Natural killer cell (primary cell): Measurements from ENCODE around the gene NSUN6. TPM values are rescaled to one million over a fixed set of nuclear protein-coding genes. Genes with fewer than 3 reads are reported as not detected.

Source experiments
- ATAC-seq, 3 donors: fragments of 150-1000 bp in 2 of 3; fragments of 200-7000 bp in 1 of 3; cut with Tn5 transposase; 1 replicate in 1 of 3; 2 replicates in 2 of 3; pipeline ENCODE4 v1.10.0; 2021; ENCODE audit warnings: mild to moderate bottlenecking in 2 of 3, moderate library complexity in 2 of 3
- DNase-seq, 2 donors: peaks; one replicate each; pipeline versions ENCODE4 v3.0.0 to v3.0.0-alpha.2; 2013 to 2021; ENCODE audit warnings: mixed read lengths in 1 of 2
- H3K27ac ChIP-seq: one replicate; pipeline ENCODE4 v1.5.1; 2013; ENCODE audit warnings: mild to moderate bottlenecking, low read length
- H3K27me3 ChIP-seq: one replicate; pipeline ENCODE4 v1.6.1; 2013; ENCODE audit warnings: low read length; ENCODE audit not compliant: control insufficient read depth, insufficient read depth
- H3K36me3 ChIP-seq: one replicate; pipeline ENCODE4 v1.6.1; 2013; ENCODE audit warnings: low read length; ENCODE audit not compliant: control insufficient read depth, insufficient read depth
- H3K4me1 ChIP-seq: one replicate; pipeline ENCODE4 v1.6.1; 2013; ENCODE audit warnings: low read length; ENCODE audit not compliant: control insufficient read depth, insufficient read depth
- H3K4me3 ChIP-seq: one replicate; pipeline ENCODE4 v1.5.1; 2013; ENCODE audit warnings: low read length
- H3K9me3 ChIP-seq: one replicate; pipeline ENCODE4 v1.6.1; 2013; ENCODE audit warnings: low read length; ENCODE audit not compliant: control insufficient read depth, insufficient read depth
- H3K27ac Mint-ChIP-seq, 2 donors: one replicate each; pipeline ENCODE4 v1.8.0; 2022; ENCODE audit warnings: mild to moderate bottlenecking in 2 of 2, mixed read lengths in 2 of 2, moderate library complexity in 1 of 2
- H3K27me3 Mint-ChIP-seq, 2 donors: one replicate each; pipeline ENCODE4 v1.8.0; 2022; ENCODE audit warnings: low read depth in 2 of 2, mixed read lengths in 2 of 2
- H3K36me3 Mint-ChIP-seq: one replicate; pipeline ENCODE4 v1.8.0; 2022; ENCODE audit warnings: mixed read lengths
- H3K4me1 Mint-ChIP-seq, 2 donors: one replicate each; pipeline ENCODE4 v1.8.0; 2022; ENCODE audit warnings: mixed read lengths in 2 of 2
- H3K4me3 Mint-ChIP-seq: one replicate; pipeline ENCODE4 v1.8.0; 2022; ENCODE audit warnings: mild to moderate bottlenecking, moderate library complexity, mixed read lengths
- H3K9me3 Mint-ChIP-seq, 2 donors: one replicate each; pipeline ENCODE4 v1.8.0; 2022; ENCODE audit warnings: mixed read lengths in 2 of 2
- WGBS: methylation state at CpG from one replicate; pipeline ENCODE4 v1.1.7; 2013; ENCODE audit warnings: missing lambda C conversion rate; ENCODE audit not compliant: insufficient coverage; 5-methylcytosine and 5-hydroxymethylcytosine counted together
- intact Hi-C: fragments of 100-400 bp; cut with micrococcal nuclease; formaldehyde crosslinking; loops from one replicate; pipeline ENCODE4 v1.14.2; 2022
- total RNA-seq, 4 donors: library from RNA; stranded (reverse); fragments of 120-200 nt in 1 of 4; gene quantifications; one replicate each; pipeline versions ENCODE4 v1.2.3 to v1.2.4, GENCODE V29; 2013 to 2022
- TF ChIP-seq, protein P1 (sequence below): fragments of 200-600 bp; IDR thresholded peaks from one replicate; pipeline ENCODE4 v1.8.0; 2022; ENCODE audit warnings: antibody characterized with exemption

Gene NSUN6
- total RNA-seq, 3 donors from 2014 or later (not counting 1 experiment from before 2014, with no cell fraction given) = 25.7 to 36.9 (median 26.4) TPM

DNA sequence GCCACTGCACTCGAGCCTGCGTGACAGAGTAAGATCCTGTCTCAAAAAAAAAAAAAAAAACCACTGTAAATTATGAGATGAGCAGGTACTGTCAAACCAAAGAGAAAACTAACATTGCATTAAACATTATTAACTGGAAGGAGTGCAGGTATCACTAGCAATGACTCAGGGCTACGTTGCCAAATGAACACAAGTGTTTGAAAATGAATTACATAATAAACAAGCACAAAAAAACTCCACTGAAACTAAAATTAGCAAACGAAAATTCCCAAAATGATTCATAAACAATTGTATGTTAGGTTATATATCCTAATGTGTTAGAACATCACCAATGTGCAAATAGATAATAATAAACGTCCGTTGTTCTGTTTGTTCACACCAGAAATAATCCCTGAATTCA, 42.8 kb downstream of the NSUN6 start:
- DNase-seq = no peak
- Histone ChIP-seq H3K4me3 (no peak overlapping the region), H3K9me3 (no peaks in the 10 kb centered on the region), H3K27ac (no peak overlapping the region), H3K27me3 (no peaks in the 10 kb centered on the region), H3K4me1 (no peaks in the 10 kb centered on the region), H3K36me3 (peaks cover 16% of the 10 kb centered on the region)
- ATAC-seq = no peak
- TF ChIP-seq, protein P1, sequence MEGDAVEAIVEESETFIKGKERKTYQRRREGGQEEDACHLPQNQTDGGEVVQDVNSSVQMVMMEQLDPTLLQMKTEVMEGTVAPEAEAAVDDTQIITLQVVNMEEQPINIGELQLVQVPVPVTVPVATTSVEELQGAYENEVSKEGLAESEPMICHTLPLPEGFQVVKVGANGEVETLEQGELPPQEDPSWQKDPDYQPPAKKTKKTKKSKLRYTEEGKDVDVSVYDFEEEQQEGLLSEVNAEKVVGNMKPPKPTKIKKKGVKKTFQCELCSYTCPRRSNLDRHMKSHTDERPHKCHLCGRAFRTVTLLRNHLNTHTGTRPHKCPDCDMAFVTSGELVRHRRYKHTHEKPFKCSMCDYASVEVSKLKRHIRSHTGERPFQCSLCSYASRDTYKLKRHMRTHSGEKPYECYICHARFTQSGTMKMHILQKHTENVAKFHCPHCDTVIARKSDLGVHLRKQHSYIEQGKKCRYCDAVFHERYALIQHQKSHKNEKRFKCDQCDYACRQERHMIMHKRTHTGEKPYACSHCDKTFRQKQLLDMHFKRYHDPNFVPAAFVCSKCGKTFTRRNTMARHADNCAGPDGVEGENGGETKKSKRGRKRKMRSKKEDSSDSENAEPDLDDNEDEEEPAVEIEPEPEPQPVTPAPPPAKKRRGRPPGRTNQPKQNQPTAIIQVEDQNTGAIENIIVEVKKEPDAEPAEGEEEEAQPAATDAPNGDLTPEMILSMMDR = no peak
- peaks cover 7% of the 10 kb centered on the region for H3K36me3 Mint-ChIP-seq
- H3K4me1 Mint-ChIP-seq = no peaks in the 10 kb centered on the region
- no peak overlapping the region for H3K4me3 Mint-ChIP-seq
- intact Hi-C loops = no loop called here
- H3K27ac Mint-ChIP-seq = no peak overlapping the region
- 100% methylated on average over 2 of the region's 6 CpGs for WGBS
- no peaks in the 10 kb centered on the region for H3K27me3 Mint-ChIP-seq
- no peaks in the 10 kb centered on the region for H3K9me3 Mint-ChIP-seq

DNA sequence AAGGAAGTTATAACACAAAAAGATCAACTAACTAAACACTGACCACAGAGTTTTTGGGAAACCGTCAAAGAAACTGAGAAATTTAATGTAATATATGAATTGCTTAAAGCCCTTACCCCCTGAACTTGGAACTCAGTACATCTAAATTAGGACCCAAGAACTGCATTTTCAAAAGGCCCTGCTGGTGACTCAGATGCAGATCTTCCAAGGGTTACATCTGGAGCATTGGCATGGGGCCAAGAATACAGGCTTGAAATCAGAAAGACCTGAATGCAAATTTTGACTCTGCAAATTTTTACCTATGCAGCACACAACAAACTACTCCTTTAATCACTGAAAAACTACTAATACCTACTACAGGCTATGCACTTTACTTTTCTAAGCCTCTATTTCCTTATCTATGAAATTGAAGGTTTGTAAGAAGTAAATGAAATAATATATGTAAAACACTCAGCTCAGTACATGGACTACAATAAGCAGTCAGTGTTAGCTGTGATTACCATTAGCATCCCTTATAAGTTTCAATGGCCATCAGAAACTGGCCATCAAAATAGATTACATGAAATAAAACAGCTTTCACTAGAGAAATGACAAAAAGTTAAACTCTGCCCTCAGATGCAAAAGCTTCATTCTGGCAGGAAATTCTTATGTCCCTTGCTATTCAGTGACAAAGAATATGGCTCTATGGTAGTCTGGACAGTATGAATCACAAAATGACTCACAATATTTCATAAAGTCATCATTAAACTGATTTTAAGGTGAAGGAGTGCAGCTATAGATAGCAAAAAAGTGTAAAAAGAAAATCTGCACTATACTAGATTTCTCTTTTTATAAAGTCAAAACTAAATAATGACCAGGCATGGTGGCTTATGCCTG, 43.6 kb downstream of the NSUN6 start:
- ATAC-seq (no peak), DNase-seq (peak in 1 of 2 donors; percentile 13)
- intact Hi-C loops = no loop called here
- no CpG with 5 or more reads among the region's 1 CpG for WGBS
- H3K27ac ChIP-seq = no peak overlapping the region
- H3K27me3 ChIP-seq = no peaks in the 10 kb centered on the region
- TF ChIP-seq, protein P1 = no peak
- H3K36me3 Mint-ChIP-seq = peaks cover 5% of the 10 kb centered on the region
- peaks cover 16% of the 10 kb centered on the region for H3K36me3 ChIP-seq
- no peaks in the 10 kb centered on the region for H3K4me1 Mint-ChIP-seq
- no peaks in the 10 kb centered on the region for H3K4me1 ChIP-seq
- H3K27ac Mint-ChIP-seq = no peak overlapping the region
- H3K9me3 ChIP-seq = no peaks in the 10 kb centered on the region
- no peak overlapping the region for H3K4me3 Mint-ChIP-seq
- no peak overlapping the region for H3K4me3 ChIP-seq
- no peaks in the 10 kb centered on the region for H3K27me3 Mint-ChIP-seq
- H3K9me3 Mint-ChIP-seq = no peaks in the 10 kb centered on the region

DNA sequence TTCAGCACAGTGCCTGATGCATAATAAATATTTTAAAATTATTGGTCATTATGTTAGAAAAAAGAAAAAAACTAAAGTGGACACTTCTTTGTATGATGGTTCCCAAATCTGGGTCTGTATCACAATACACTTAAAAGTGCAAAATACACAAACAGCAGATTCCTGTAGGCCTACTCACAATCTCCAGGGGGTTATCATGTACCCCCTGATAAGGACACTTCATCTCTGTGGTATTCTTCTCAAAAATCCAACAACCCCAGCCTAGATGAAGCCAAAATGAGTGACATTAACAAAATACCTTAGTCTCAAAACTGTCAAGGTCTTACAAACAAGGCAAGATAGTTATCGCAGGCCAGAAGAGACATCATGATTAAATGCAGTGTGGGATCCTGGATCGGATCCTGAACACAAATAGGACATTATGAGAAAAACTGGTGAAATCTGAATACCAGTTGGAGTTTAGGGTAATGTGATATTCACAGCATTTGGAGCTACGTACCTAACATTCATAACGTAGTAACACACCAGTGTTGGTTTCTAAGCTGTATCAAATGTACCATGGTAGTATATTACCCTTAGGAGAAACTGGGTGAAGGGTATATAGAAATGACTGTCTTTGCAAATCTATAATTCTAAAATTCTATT, 45.2 kb downstream of the NSUN6 start:
- H3K4me3 Mint-ChIP-seq = no peak overlapping the region
- H3K4me1 Mint-ChIP-seq = no peaks in the 10 kb centered on the region
- intact Hi-C loops = no loop called here
- H3K4me1 ChIP-seq = no peaks in the 10 kb centered on the region
- H3K9me3 Mint-ChIP-seq = no peaks in the 10 kb centered on the region
- no peaks in the 10 kb centered on the region for H3K9me3 ChIP-seq
- no peak overlapping the region for H3K27ac ChIP-seq
- H3K36me3 Mint-ChIP-seq = no peaks in the 10 kb centered on the region
- no peaks in the 10 kb centered on the region for H3K27me3 ChIP-seq
- H3K27ac Mint-ChIP-seq = no peak overlapping the region
- WGBS = 97% methylated on average over 2 of the region's 4 CpGs
- ATAC-seq (no peak), DNase-seq (no peak)
- TF ChIP-seq, protein P1 = no peak
- H3K4me3 ChIP-seq = no peak overlapping the region
- H3K36me3 ChIP-seq = peaks cover 8% of the 10 kb centered on the region
- no peaks in the 10 kb centered on the region for H3K27me3 Mint-ChIP-seq
